NCI-H1092 treated with DMSO at 0.1 percent for 48 hours (cell line): ENCODE measurements around the gene LAP3.
"Not testable (repeated sequence)": the region's sequence is repeated elsewhere in the genome, so short reads cannot be mapped to it uniquely, and the experiment has no call there.

Experiments
- DNase-seq: peaks from one replicate; lab custom pipeline; 2025; lab: John Stamatoyannopoulos, UW

The LAP3 gene

GRCh38 chr4:17562157-17562556, 14.8 kb upstream of the LAP3 start:
- DNase-seq = no peak

DNA sequence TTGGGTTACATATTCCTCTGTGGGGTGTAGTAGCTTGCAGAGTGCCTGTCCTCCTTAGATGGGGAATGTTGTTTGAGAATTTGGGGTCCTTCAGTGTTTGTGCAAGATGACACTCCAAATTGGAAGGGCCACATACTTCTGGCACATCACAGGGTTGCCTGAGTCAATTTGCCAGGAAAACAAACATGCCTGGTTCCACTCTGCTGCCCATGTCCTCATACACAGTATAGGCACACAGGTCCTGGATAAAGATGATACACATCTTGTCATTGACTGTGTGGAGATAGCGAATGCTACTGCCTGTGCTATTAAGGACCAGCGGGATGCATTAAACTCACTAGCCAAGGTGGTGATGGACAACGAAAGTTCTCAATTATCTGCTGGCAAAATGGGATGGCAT, 11.2 kb upstream of the LAP3 start:
- no peak for DNase-seq

DNA sequence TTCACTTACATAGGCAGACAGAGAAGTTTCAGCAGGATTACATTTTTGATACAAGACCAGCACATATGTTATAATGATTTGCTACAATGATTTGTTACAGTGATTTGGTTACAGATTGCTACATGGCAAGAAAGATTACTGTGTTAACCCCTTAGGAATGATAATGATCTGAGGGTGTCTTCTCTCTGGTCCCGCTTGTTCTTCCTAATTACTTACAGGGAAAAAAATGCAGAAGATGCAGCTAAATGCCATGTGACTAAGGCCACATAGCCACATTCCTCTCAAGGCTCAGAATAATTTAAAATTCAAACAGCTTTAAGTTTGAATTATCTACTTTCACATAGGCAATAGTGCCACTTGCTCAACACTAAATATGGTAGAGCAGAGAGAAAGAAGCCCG, 9.7 kb upstream of the LAP3 start:
- DNase-seq = no peak

DNA sequence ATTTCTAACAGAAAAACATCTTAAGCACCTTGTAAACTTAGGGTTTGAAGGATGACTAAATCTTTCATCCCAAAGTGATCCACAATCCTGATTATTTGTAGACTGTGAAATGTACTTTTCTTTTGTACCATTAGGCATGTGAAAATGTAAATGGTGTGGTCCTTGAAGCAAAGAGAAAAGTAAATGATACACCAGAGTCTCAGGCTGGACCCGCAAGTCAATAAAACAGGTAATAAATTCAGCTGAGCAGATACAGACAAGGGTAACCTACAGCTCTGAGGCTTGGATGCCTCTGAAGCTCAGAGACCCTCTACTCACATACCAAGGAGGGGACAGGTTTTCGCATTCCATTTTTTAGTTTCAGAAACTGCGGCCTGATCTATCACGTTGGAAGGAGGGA, 2.8 kb upstream of the LAP3 start:
- no peak for DNase-seq

- DNase-seq = not testable (repeated sequence)
Observed at GRCh38 chr4:17575177-17575576, 1.8 kb upstream of the LAP3 start.

DNA sequence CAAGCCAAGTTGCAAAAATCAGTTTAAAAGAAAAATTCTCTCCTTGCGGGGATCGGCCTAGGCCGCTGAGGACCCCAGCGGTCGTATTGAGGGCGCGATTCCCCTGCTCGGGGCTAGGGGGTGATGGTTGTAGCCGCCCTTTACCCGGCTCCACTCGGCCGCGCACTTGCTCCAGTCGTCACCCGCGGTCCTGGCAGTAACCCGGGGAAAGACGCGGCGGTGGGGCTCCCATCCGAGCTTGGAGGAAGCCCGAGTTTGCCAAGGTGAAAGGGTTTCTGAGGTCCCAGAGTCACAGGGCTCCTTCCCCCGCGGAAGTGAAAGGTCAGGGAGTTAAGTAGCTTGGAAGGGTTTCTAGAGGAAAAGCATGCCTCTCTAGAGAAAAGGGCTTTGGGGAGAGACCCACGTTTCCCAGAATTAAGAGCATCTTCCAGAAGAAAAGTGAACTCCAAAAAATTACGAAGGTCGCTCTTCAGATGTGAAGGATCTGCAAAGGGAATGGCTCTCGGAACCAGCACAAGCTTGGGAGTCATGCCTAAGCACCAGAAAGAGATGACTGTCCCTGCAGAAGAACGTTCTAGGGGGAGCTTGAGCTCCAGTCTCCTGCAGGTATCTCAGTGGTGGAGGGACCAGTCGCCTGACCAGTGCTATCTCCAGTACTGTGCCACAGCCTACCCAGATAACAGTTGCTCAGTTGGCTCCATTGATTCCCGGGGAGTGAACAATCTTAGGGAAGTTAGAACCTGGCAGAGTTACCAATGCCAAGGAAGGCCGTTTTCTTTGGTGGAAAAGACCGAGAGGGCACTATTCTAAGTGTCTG, 875 bp downstream of the LAP3 start:
- DNase-seq = peak; percentile 39

DNA sequence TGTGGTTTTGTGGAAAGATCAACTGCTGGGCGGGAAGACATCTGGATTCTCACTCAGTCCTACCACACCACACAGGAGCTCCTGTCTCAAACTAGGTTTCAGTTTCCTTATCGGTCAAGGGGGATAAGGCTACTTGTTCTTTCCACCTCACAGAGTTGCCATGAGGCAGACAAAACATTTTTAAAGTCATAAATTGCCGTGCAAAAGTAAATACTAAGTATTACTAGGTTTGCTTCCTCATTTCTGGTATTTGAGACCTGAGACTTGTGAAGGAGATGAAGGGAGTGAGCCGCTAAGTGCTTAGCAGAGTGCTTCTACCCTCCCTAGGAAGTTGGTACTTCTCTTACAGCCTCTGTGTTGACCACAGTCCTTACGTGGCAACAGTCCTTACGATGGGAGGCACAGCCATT, 1.5 kb downstream of the LAP3 start:
- no peak for DNase-seq

DNA sequence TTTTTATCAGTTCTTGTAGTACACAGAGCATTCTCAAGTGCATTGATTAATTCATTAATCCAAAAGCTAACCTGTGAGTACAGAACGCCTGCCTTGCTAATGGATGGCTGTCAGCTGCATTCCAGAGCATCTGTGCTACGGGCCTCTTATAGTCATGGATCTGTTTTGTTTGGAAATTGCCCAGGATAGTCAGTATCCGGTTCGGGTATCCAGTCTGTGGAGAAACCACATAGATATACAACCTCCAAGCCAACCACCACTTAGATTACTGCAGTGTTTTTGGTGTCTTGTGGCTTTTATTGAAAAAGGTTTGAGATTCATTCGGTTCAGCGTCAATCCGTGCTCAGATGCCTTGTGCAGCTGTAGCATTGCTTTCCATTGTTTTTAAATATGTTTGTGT, 4.0 kb downstream of the LAP3 start:
- DNase-seq = no peak

DNA sequence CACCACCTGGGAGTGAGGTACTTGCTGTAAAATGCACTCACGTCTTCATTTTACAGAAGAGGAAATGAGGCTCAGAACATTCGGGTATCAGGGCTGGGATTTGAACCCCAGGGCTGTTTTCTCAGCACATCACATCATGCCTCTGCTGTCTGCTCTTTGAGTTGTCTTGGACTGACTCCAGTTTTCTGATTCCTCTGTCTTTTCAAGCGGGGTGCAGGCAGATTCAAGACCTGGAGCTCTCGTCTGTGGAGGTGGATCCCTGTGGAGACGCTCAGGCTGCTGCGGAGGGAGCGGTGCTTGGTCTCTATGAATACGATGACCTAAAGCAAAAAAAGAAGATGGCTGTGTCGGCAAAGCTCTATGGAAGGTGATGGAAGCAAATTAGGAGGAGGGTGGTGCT, 6.3 kb downstream of the LAP3 start:
- no peak for DNase-seq

DNA sequence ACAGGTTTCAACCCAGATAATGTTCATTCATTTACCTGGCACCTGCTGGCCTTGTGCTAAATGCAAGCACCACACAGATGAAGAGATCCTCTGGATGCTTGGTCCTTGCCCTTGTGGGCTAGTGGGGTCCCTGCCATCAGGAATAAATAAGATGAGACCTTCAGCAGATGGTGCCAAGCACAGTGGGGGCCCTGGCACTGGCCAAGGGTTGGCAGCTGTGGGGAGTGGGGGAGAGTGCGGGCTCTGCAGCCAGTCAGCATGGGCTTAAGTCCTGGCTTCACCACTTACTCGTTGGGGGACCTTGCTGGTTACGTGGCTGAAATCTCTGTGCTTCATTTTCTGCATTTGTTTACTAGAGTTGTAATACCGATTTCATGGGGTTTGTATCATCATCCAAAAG, 6.9 kb downstream of the LAP3 start:
- DNase-seq = no peak

GRCh38 chr4:17584521-17585213, 7.7 kb downstream of the LAP3 start:
- peak; percentile 14 for DNase-seq

- no peak for DNase-seq
Observed at GRCh38 chr4:17587094-17587822, 10.3 kb downstream of the LAP3 start.

- no peak for DNase-seq
Observed at GRCh38 chr4:17589355-17589754, 12.4 kb downstream of the LAP3 start.

- DNase-seq = no peak
Observed at GRCh38 chr4:17595471-17596005, 18.5 kb downstream of the LAP3 start.

DNA sequence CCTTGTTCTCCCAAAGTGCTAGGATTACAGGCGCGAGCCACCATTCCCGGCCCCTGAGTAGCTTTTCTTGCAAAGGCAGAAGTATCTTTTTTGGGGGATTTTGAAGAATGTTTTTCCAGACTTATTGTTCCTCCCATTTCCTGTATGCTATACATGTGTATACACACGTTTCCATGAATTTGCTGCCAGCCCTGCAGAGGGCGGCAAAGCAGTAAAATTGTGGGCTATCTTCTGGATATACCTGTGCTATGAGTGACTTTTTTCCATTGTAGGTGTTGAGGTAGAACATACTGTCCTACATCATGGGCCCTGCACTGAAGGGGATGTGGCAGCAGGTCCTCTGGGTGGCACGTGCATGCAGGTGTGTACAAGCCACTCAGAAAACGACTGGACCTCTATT, 20.5 kb downstream of the LAP3 start:
- DNase-seq = peak; percentile 13

GRCh38 chr4:17599826-17600225, 22.8 kb downstream of the LAP3 start:
- DNase-seq = no peak

DNA sequence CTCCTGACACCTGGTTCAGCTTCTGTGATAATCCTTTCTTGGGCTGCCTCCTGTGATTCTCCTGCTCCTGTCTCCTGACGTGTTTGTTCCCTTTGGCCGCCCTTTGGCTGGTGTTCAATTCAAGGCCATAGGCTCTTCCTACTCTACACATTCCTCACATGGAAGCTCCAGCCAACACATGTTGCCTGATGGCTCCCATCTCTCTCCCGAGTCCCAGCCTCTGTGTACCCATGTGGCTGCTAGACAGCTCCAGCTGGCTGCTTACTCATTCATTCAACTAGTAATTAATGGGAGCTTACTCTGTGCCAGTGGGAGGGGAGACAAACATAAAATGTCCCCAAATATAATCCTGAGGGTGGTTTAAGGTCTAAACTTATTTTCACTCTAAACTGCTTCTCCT, 28.2 kb downstream of the LAP3 start:
- DNase-seq = no peak

DNA sequence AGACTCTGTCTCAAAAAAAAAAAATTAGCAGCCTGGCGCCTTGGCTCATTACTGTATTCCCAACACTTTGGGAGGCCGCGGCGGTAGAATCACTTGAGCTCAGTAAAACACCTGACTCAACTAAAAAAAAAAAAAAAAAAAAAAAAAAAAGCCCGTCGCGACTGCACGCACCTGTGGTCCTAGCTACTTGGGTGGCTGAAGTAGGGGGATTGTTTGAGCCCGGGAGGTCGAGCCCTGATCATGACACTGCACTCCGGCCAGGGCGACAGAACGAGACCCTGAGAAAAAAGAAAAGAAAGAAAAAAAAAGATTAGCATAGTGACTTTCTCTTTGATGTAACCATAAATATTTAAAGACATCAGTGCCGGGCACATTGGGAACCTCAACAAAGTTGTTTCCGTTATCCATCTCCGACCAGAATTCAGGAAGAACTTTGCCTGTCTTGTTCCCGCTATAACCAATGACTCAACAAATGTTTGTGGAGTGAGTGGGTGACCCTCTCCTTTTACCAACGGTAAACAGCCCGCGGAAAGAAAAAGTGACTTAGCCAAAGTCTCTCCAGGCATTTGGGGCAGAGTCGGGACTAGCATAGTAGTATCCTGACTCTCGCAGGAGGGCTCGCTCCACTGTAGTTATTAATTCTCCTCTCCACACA, 36.9 kb downstream of the LAP3 start:
- DNase-seq = no peak

DNA sequence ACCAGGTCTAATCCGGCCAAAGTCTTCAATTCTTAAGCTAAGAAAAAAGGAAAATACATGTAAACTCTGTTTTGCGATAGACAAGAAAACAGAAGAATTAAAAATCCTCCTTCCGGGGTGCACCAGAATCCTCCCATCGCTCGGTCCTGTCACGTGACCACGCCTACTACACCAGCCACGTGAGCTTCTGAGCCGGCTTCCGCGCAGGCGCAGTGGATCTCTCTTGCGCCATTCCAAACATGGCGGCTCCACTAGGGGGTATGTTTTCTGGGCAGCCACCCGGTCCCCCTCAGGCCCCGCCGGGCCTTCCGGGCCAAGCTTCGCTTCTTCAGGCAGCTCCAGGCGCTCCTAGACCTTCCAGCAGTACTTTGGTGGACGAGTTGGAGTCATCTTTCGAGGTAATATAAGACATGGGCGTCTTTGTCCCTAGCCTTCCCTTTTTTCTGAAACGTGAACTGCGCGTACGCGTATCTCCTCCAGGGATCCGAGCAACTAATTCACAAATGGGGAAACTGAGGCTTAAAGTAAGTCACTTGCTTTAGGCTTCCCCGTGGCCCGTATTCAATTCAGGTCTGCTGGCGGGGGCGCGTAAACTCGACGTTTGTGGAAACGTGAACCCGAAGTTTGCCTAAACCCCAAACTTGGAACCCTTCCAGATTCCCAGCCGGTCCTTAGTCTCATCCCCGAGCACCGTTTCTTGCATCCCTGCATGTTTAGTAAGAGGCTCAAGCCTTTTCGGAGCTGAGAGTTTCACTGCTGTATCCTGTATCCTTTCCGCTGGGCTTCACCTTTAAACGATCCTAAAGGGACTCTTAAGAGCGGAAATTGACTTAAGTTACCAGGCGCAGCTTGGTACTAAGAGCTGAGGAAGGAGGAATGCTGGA, 37.7 kb downstream of the LAP3 start, which contains the start of gene MED28:
Gene MED28, plus strand, starts transcription at position 226 of the 884 bp plus-strand sequence. Its CDS starts 14 bp downstream, at position 240.
- peak; percentile 96 for DNase-seq

DNA sequence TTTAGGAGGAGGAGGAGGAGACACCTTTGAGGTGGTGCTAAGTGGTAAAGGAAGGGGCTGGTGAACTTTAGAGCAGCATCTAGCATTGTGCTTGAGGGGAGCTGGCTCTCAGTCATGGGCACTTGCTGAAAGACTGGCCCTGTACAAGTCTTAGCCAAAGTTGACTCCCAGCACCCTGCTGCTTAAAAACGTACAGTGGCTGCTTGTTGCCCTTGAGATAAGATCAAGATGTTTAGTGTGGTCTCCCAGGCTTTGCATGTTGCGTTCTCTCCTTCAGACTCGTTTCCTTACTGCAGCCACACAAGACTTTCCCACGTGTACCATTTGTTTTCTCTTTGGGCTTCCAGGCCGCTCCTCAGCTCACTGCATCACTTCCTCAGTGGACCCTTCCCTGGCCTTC, 39.3 kb downstream of the LAP3 start:
- DNase-seq = no peak

DNA sequence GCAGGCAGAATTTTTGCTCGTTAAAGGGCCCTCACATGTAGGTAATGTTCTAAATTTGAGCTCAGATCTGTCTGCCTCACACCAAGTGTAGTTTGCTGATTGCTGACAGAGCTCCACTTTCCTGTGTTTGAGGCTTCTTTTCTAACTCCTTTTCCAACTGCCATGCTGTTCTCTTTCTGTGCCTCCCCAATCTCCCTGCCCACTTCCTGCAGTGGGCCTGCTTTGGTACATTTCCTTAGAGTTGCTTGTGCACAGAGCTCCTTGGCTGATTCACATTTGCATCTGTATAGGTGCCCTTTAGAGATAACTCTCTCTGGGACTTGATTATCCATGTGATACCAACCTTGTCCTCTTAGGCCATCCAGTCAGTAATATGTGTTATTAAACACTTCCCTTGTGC, 41.9 kb downstream of the LAP3 start:
- DNase-seq = no peak
